ENCODE measurements around the gene PARP1. TPM values are rescaled to one million over a fixed set of nuclear protein-coding genes. Genes with fewer than 3 reads are reported as not detected.

The PARP1 gene
- total and polyA plus RNA-seq, 2 donors from 2014 or later, result 37.9 to 71.1 TPM

Other genes with a start within 250 kb of the PARP1 start
- gene ACBD3, start 221.4 kb downstream of the PARP1 start, total RNA-seq, result 43.1 TPM
- 12.4 TPM for gene ACBD3, start 221.4 kb downstream of the PARP1 start, polyA plus RNA-seq (ENCODE audit: insufficient read depth, low read depth, low replicate concordance)
- gene MIXL1, start 184.4 kb downstream of the PARP1 start, total RNA-seq, result 0.16 TPM
- gene MIXL1, start 184.4 kb downstream of the PARP1 start, polyA plus RNA-seq (ENCODE audit: insufficient read depth, low read depth, low replicate concordance), result 0.56 TPM
- gene LIN9, start 98.9 kb downstream of the PARP1 start, total RNA-seq, result 2.7 TPM
- gene LIN9, start 98.9 kb downstream of the PARP1 start, polyA plus RNA-seq (ENCODE audit: insufficient read depth, low read depth, low replicate concordance), result 0.73 TPM
- 1.6 TPM for gene STUM, start 140.7 kb upstream of the PARP1 start, total RNA-seq
- 1.9 TPM for gene STUM, start 140.7 kb upstream of the PARP1 start, polyA plus RNA-seq (ENCODE audit: insufficient read depth, low read depth, low replicate concordance)

Data from kidney (tissue), 2 donors.